MM.1S (cell line): ENCODE results near the gene TBX4.

Experiments used
- EZH2 ChIP-seq: fragments of 300-600 bp; sonication (generic); optimal IDR thresholded peaks from 2 replicates; pipeline ENCODE3; 2017; ENCODE audit warnings: low read depth, mild to moderate bottlenecking, antibody characterized with exemption, low read length, mixed read lengths
- EZH2phosphoT487 ChIP-seq: fragments of 300-600 bp; sonication (generic); IDR thresholded peaks from 2 replicates; pipeline ENCODE4 v1.6.1; 2018; ENCODE audit warnings: antibody characterized with exemption, low read length
- TF ChIP-seq, protein P1 (sequence below): fragments of 300-600 bp; sonication (generic); IDR thresholded peaks from 2 replicates; pipeline ENCODE4 v1.5.1; 2016; ENCODE audit warnings: antibody characterized with exemption, low read length, mixed read lengths

- TF ChIP-seq, protein P1, sequence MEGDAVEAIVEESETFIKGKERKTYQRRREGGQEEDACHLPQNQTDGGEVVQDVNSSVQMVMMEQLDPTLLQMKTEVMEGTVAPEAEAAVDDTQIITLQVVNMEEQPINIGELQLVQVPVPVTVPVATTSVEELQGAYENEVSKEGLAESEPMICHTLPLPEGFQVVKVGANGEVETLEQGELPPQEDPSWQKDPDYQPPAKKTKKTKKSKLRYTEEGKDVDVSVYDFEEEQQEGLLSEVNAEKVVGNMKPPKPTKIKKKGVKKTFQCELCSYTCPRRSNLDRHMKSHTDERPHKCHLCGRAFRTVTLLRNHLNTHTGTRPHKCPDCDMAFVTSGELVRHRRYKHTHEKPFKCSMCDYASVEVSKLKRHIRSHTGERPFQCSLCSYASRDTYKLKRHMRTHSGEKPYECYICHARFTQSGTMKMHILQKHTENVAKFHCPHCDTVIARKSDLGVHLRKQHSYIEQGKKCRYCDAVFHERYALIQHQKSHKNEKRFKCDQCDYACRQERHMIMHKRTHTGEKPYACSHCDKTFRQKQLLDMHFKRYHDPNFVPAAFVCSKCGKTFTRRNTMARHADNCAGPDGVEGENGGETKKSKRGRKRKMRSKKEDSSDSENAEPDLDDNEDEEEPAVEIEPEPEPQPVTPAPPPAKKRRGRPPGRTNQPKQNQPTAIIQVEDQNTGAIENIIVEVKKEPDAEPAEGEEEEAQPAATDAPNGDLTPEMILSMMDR, result no peak
- TF ChIP-seq EZH2 (no peak), EZH2phosphoT487 (no peak)
Measured at GRCh38 chr17:61491981-61492380, 39.8 kb downstream of the TBX4 start.
